K562 (cell line): ENCODE measurements around the gene DYRK1B. TPM values are rescaled to one million over a fixed set of nuclear protein-coding genes. Genes with fewer than 3 reads are reported as not detected.

Experiments used
- ATAC-seq: fragments of 200-7000 bp; cut with Tn5 transposase; 3 replicates; pipeline ENCODE4 v1.9.1; 2020; ENCODE audit warnings: moderate library complexity
- BruUV-seq: library from RNA; stranded (reverse); fragments of 400-500 nt; replicated peaks from 2 replicates; lab custom pipeline; 2021; lab: Mats Ljungman, UMichigan
- CTCF ChIA-PET: fragments of 300-600 bp; formaldehyde crosslinking; extraction: SDS; loops from one replicate; lab custom pipeline; 2021; ENCODE audit warnings: low intra/inter-chr PET ratio; lab: Yijun Ruan, JAX
- POLR2A ChIA-PET: fragments of 300-600, 350-650 bp; sonication (Branson Sonifier 250); formaldehyde crosslinking; extraction: SDS; loops from one replicate; lab custom pipeline; 2021; ENCODE audit warnings: antibody characterized with exemption, inconsistent platforms; lab: Yijun Ruan, JAX
- DNase-seq, 4 experiments: peaks; one replicate each; pipeline versions ENCODE4 v3.0.0 to v3.0.0-alpha.2; 2011 to 2018; ENCODE audit warnings: low spot score in 3 of 4, mixed read lengths in 3 of 4; ENCODE audit errors: extremely low read depth in 1 of 4
- FAIRE-seq: peaks from 2 replicates; lab custom pipeline; 2011; peaks lifted over from hg19 to GRCh38; lab: Jason Lieb, UNC
- H2AFZ ChIP-seq: 2 replicates; pipeline ENCODE4 v1.6.0; 2011; ENCODE audit warnings: low read depth, low read length, control low read depth, inconsistent platforms
- H3K27ac ChIP-seq: fragments of 200-600 bp; 3 replicates; pipeline ENCODE4 v1.8.0; 2011; ENCODE audit warnings: low read depth, mild to moderate bottlenecking, control low read depth, inconsistent platforms, low read length, moderate library complexity, mixed read lengths; ENCODE audit errors: extremely low read depth
- H3K27me3 ChIP-seq, 2 experiments: fragments of 300-600 bp in 1 of 2; 2 replicates in 1 of 2; 3 replicates in 1 of 2; pipeline versions ENCODE4 v1.6.0 to v1.8.0; 2011; ENCODE audit warnings: inconsistent platforms in 2 of 2, low read length in 2 of 2, mild to moderate bottlenecking in 1 of 2, mixed read lengths in 1 of 2, moderate library complexity in 1 of 2; ENCODE audit not compliant: control insufficient read depth in 2 of 2, insufficient read depth in 2 of 2
- H3K36me3 ChIP-seq: fragments of 300-600 bp; 3 replicates; pipeline ENCODE4 v1.8.0; 2011; ENCODE audit warnings: mild to moderate bottlenecking, low read length, inconsistent platforms; ENCODE audit not compliant: control insufficient read depth, insufficient read depth
- H3K4me1 ChIP-seq, 2 experiments: fragments of 200-600 bp in 1 of 2; replicated peaks in 1 of 2; 2 replicates in 1 of 2; 3 replicates in 1 of 2; pipeline versions ENCODE4 v1.5.1 to v1.8.0; 2011; ENCODE audit warnings: inconsistent platforms in 2 of 2, low read length in 2 of 2, mild to moderate bottlenecking in 1 of 2, mixed read lengths in 1 of 2, moderate library complexity in 1 of 2; ENCODE audit not compliant: control insufficient read depth in 2 of 2, insufficient read depth in 2 of 2
- H3K4me2 ChIP-seq: 2 replicates; pipeline ENCODE4 v1.6.1; 2011; ENCODE audit warnings: low read length, control low read depth, inconsistent platforms, mixed read lengths; ENCODE audit not compliant: insufficient read depth
- H3K4me3 ChIP-seq: fragments of 200-600 bp; sonication (generic), shearing (Covaris generic); 2 replicates; pipeline ENCODE4 v1.5.1; 2016; ENCODE audit warnings: control low read depth, inconsistent platforms
- H3K79me2 ChIP-seq: fragments of 200-600 bp; 3 replicates; pipeline ENCODE4 v1.8.0; 2011; ENCODE audit warnings: low read length, inconsistent platforms; ENCODE audit not compliant: control insufficient read depth, insufficient read depth
- H3K9ac ChIP-seq, 2 experiments: 2 replicates each; pipeline versions ENCODE4 v1.6.0 to v1.6.1; 2011; ENCODE audit warnings: low read depth in 2 of 2, low read length in 2 of 2, control low read depth in 1 of 2, inconsistent platforms in 1 of 2, mild to moderate bottlenecking in 1 of 2, mixed read lengths in 1 of 2; ENCODE audit not compliant: insufficient read depth in 1 of 2
- H3K9me1 ChIP-seq: one replicate; pipeline ENCODE4 v1.6.0; 2011; ENCODE audit warnings: inconsistent platforms, mild to moderate bottlenecking, low read length, moderate library complexity; ENCODE audit not compliant: control insufficient read depth, insufficient read depth
- H3K9me3 ChIP-seq: replicated peaks from 2 replicates; pipeline ENCODE4 v1.5.1; 2011; ENCODE audit warnings: low read depth, low read length, inconsistent platforms; ENCODE audit not compliant: control insufficient read depth, insufficient read depth
- H4K20me1 ChIP-seq: replicated peaks from 2 replicates; pipeline ENCODE4 v1.6.1; 2011; ENCODE audit warnings: low read length, inconsistent platforms, mixed read lengths; ENCODE audit not compliant: control insufficient read depth, insufficient read depth
- ETV5 ChIP-seq: sonication (generic); formaldehyde crosslinking; IDR thresholded peaks from 2 replicates; pipeline ENCODE4 v1.4.0; 2020; ENCODE audit warnings: low read depth, mild to moderate bottlenecking, missing genetic modification reagents
- KDM1A ChIP-seq, 2 experiments: fragments of 450-650 bp; IDR thresholded peaks; 2 replicates each; pipeline ENCODE4 v1.6.1; 2016; ENCODE audit warnings: mild to moderate bottlenecking in 2 of 2
- RBM17 ChIP-seq: fragments of 200-400 bp; formaldehyde crosslinking; IDR thresholded peaks from 2 replicates; pipeline ENCODE4 v1.6.1; 2017; ENCODE audit warnings: low read depth, mild to moderate bottlenecking, low read length, borderline replicate concordance
- ZNF561 ChIP-seq: fragments of 450-650 bp; formaldehyde crosslinking; conservative IDR thresholded peaks from 2 replicates; pipeline ENCODE4 v1.4.0; 2020; ENCODE audit warnings: mild to moderate bottlenecking, moderate library complexity
- WGBS: fragments of 100-300 bp; shearing (Covaris generic); methylation state at CpG from one replicate; pipeline ENCODE4 v1.1.6; 2016; ENCODE audit warnings: low coverage, mixed read lengths; ENCODE audit not compliant: insufficient coverage; ENCODE audit errors: missing lambda C conversion rate; 5-methylcytosine and 5-hydroxymethylcytosine counted together
- in situ Hi-C: fragments of 300-500 bp; cut with MboI; formaldehyde crosslinking; loops from 4 replicates; pipeline ENCODE4 v1.15.0; 2018; ENCODE audit warnings: inconsistent platforms, mixed read lengths
- intact Hi-C: fragments of 100-400 bp; cut with micrococcal nuclease; formaldehyde crosslinking; loops from 2 replicates; pipeline ENCODE4 v1.14.2; 2022
- polyA plus RNA-seq, 8 experiments: library from polyadenylated mRNA; depleted of rRNA in 4 of 8; stranded (reverse) in 5 of 8; unstranded in 3 of 8; fragments of >200 nt; fragmentation: Nextera tagmentation in 2 of 8; fragmentation: Illumina TruSeq in 1 of 8; extraction: Ambion mirVana in 2 of 8; extraction: Trizol in 1 of 8; gene quantifications; 2 replicates each; pipeline versions ENCODE4 v1.2.1 to v1.2.3, GENCODE V29; 2011 to 2014; ENCODE audit warnings: inconsistent platforms in 1 of 8, missing spikeins in 1 of 8
- total RNA-seq, 7 experiments: library from RNA; depleted of rRNA in 6 of 7; stranded (reverse); fragments of >200 nt in 6 of 7; fragmentation: Illumina TruSeq in 2 of 7; extraction: Trizol in 2 of 7; gene quantifications; 2 replicates each; pipeline versions ENCODE4 v1.2.1 to v1.2.3, GENCODE V29; 2011 to 2021; ENCODE audit warnings: low replicate concordance in 1 of 7
- TF ChIP-seq, protein P1 (sequence below): sonication (generic); formaldehyde crosslinking; IDR thresholded peaks from 2 replicates; pipeline ENCODE4 v1.8.0; 2022; ENCODE audit warnings: mild to moderate bottlenecking, missing genetic modification reagents
- TF ChIP-seq, protein P2 (sequence below), 3 experiments: IDR thresholded peaks in 2 of 3; conservative IDR thresholded peaks in 1 of 3; 2 replicates each; pipeline ENCODE4 v1.5.1; 2011 to 2012; ENCODE audit warnings: low read length in 3 of 3, mild to moderate bottlenecking in 3 of 3, control low read depth in 2 of 3, improper control_type of control experiment in 1 of 3, inconsistent platforms in 1 of 3, low read depth in 1 of 3, mixed read lengths in 1 of 3, moderate library complexity in 1 of 3; ENCODE audit not compliant: insufficient read depth in 2 of 3
- TF ChIP-seq, protein P3 (sequence below), 2 experiments: fragments of 450-650 bp; conservative IDR thresholded peaks; 2 replicates each; pipeline ENCODE4 v1.6.1; 2017; ENCODE audit warnings: mild to moderate bottlenecking in 2 of 2, moderate library complexity in 2 of 2

Gene DYRK1B
- total and polyA plus RNA-seq, 9 of the 15 experiments (the other 6 are each of a cell fraction or from before 2014, with no cell fraction given), result 0.91 to 5.2 (median 1.5) TPM; not detected in 2

DNA sequence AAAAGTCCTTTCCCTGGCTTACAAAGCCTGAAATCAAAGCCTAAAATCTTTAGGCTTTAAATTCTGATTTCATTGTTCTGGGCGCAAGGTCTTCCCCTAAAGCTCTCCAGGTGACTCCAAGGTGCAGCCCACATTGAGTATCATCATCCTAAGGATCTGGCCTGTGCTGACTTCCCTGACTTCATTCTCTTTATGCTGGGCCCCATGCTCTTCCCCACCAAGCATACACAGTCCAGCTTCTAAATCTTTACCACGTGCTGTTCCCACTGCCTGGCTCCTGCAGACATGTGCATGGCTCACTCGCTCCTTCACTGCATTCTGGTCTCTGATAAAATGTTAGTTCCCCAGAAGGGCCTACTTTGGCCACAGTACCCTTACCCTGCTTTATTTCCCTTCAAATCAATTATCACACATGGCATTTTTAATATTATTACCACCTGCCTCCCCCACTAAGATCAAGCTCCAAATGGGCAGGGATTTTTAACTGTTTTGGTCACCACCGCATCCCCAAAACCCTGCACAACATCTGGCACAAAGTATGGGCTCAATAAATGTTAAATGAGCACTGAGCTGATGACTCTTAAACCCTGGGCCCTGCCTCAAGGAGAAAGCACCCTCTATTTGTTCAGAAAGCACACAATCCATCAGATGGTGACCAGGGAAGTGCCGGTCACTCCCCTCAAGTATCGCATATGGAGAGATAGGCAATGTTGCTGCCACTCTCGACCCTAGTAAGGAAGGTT is 8.9 kb upstream of the DYRK1B start:
- Histone ChIP-seq H2AFZ (no peak overlapping the region), H3K4me1 (peaks cover 46 to 66% of the 10 kb centered on the region in 2 experiments), H3K9me3 (no peaks in the 10 kb centered on the region), H3K36me3 (peaks cover 55% of the 10 kb centered on the region), H3K27ac (peak overlapping the region; percentile 11; the same call in 2 of the 3 replicates), H3K4me3 (peak overlapping the region; percentile 3; the same call in 1 of the 2 replicates), H3K4me2 (peak overlapping the region; percentile 96), H3K27me3 (no peaks in the 10 kb centered on the region), H3K79me2 (peaks cover 84% of the 10 kb centered on the region), H3K9me1 (peaks cover 8% of the 10 kb centered on the region), H4K20me1 (peaks cover 55% of the 10 kb centered on the region), H3K9ac (peak overlapping the region; percentile 35 to 76; a peak in 2 of 4 replicates)
- CTCF ChIA-PET, result interaction anchor here (1.0 to 3.5 kb wide), 3 partner anchors 50 to 77 kb away, joined by 3 to 36 read pairs (median 6); no protein-coding TSS in a partner anchor
- FAIRE-seq (no peak), DNase-seq (peak in 1 of 4 experiments; percentile 23), ATAC-seq (no peak)
- in situ Hi-C loops, result no loop called here
- POLR2A ChIA-PET, result interaction anchor here (1.0 to 1.9 kb wide), 4 partner anchors 9 to 247 kb away, joined by 3 to 12 read pairs (median 4); partner anchors contain the start of genes DYRK1B and ZNF780A
- no TSS peak for BruUV-seq
- WGBS, result 39% methylated on average over 7 of the region's 7 CpGs
- intact Hi-C loops, result loop anchor here (5.0 kb wide), 1 partner anchor 291 kb away; no protein-coding TSS in a partner anchor
- no peak for TF ChIP-seq ETV5 (CRISPR knock-in tag)
- TF ChIP-seq, protein P1, sequence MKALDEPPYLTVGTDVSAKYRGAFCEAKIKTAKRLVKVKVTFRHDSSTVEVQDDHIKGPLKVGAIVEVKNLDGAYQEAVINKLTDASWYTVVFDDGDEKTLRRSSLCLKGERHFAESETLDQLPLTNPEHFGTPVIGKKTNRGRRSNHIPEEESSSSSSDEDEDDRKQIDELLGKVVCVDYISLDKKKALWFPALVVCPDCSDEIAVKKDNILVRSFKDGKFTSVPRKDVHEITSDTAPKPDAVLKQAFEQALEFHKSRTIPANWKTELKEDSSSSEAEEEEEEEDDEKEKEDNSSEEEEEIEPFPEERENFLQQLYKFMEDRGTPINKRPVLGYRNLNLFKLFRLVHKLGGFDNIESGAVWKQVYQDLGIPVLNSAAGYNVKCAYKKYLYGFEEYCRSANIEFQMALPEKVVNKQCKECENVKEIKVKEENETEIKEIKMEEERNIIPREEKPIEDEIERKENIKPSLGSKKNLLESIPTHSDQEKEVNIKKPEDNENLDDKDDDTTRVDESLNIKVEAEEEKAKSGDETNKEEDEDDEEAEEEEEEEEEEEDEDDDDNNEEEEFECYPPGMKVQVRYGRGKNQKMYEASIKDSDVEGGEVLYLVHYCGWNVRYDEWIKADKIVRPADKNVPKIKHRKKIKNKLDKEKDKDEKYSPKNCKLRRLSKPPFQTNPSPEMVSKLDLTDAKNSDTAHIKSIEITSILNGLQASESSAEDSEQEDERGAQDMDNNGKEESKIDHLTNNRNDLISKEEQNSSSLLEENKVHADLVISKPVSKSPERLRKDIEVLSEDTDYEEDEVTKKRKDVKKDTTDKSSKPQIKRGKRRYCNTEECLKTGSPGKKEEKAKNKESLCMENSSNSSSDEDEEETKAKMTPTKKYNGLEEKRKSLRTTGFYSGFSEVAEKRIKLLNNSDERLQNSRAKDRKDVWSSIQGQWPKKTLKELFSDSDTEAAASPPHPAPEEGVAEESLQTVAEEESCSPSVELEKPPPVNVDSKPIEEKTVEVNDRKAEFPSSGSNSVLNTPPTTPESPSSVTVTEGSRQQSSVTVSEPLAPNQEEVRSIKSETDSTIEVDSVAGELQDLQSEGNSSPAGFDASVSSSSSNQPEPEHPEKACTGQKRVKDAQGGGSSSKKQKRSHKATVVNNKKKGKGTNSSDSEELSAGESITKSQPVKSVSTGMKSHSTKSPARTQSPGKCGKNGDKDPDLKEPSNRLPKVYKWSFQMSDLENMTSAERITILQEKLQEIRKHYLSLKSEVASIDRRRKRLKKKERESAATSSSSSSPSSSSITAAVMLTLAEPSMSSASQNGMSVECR (CRISPR knock-in tag), result 0 out of 2 replicates have a peak, but pooled peaks have one; percentile 31
- TF ChIP-seq RBM17, result no peak
- no peak for TF ChIP-seq ZNF561 (CRISPR knock-in tag)
- peak in 1 of 2 experiments; percentile 44; a peak in 2 of 4 replicates for TF ChIP-seq KDM1A (IDR thresholded peaks at IDR 0.05)
- TF ChIP-seq, protein P2, sequence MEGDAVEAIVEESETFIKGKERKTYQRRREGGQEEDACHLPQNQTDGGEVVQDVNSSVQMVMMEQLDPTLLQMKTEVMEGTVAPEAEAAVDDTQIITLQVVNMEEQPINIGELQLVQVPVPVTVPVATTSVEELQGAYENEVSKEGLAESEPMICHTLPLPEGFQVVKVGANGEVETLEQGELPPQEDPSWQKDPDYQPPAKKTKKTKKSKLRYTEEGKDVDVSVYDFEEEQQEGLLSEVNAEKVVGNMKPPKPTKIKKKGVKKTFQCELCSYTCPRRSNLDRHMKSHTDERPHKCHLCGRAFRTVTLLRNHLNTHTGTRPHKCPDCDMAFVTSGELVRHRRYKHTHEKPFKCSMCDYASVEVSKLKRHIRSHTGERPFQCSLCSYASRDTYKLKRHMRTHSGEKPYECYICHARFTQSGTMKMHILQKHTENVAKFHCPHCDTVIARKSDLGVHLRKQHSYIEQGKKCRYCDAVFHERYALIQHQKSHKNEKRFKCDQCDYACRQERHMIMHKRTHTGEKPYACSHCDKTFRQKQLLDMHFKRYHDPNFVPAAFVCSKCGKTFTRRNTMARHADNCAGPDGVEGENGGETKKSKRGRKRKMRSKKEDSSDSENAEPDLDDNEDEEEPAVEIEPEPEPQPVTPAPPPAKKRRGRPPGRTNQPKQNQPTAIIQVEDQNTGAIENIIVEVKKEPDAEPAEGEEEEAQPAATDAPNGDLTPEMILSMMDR (IDR thresholded peaks at IDR 0.05 in 2 of 3, conservative IDR thresholded peaks at IDR 0.05 in 1 of 3; ENCODE audit: insufficient read depth in 2 of 3, low read depth in 1 of 3, low read length in 3 of 3), result 0 out of 6 replicates have a peak, but pooled peaks of 1 of the 3 experiments have one; percentile 7
- TF ChIP-seq, protein P3, sequence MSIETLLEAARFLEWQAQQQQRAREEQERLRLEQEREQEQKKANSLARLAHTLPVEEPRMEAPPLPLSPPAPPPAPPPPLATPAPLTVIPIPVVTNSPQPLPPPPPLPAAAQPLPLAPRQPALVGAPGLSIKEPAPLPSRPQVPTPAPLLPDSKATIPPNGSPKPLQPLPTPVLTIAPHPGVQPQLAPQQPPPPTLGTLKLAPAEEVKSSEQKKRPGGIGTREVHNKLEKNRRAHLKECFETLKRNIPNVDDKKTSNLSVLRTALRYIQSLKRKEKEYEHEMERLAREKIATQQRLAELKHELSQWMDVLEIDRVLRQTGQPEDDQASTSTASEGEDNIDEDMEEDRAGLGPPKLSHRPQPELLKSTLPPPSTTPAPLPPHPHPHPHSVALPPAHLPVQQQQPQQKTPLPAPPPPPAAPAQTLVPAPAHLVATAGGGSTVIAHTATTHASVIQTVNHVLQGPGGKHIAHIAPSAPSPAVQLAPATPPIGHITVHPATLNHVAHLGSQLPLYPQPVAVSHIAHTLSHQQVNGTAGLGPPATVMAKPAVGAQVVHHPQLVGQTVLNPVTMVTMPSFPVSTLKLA (conservative IDR thresholded peaks at IDR 0.05), result peak; percentile 36 to 65; a peak in 2 of 4 replicates
